DMS153 (cell line): ENCODE data around the gene L1CAM.

ENCODE experiments used
- DNase-seq: peaks from one replicate; lab custom pipeline; 2025; lab: John Stamatoyannopoulos, UW

L1CAM gene

GRCh38 chrX:153903991-153904957, 18.3 kb upstream of the L1CAM start, which contains the start of gene AVPR2:
Gene AVPR2 (plus strand): TSS chrX:153904673. CDS start chrX:153905146, 473 bp downstream.
- no peak for DNase-seq

DNA sequence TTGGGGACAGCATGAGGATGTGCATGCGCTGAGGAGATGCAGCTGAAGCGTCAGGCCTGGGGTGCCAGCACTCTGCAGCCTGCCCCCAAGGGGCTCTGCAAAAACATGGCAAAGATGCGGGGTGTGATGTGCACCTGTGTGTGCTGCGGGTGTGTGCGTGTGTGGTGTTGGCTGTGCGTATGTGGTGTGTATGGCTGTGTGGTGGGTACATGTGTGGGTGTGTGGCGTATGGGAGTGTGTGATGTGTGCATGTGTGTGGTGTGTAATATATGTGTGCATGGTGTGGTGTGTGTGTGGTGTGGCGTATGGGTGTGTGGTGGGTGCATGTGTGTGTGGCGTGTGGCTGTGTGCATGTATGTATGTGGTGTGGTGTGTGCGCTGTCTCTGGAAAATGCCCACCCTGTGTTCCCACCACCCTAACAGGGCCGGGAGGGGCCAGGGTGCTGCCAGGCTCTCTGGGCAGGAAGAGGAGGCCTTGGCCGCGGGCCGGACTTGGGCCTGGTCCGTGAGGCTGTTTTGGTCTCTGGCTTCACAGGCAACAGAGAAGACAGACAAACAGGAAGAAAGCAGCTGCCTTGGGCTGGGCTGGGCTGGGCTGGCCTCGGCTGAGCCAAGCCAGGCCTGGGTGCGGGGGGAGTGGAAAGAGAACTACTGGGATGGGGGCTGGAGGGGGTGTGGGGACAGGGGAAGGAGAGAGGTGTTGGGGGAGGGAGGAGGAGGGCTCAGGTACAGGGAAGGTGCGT, 17.4 kb upstream of the L1CAM start:
- no peak for DNase-seq

DNA sequence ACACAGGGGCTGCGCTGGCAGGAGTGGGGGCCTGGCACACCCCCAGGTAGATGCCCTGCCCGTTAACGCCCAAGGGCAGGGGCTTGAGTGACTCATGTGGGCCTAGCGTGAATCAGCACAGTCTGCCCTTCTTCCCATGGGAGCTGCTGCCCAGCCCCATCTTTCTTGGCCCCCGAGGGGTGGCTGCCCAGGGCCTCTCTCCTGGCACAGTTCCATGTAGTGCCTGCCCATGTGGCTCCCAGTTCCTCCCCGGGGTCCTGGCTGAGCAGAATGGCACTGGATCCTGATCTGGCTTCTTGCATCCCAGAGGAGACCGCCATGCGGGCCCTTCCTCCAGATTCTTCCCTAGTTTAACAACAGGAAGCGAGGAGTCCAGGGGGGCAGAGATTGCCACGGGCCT, 16.4 kb upstream of the L1CAM start:
- no peak for DNase-seq

DNA sequence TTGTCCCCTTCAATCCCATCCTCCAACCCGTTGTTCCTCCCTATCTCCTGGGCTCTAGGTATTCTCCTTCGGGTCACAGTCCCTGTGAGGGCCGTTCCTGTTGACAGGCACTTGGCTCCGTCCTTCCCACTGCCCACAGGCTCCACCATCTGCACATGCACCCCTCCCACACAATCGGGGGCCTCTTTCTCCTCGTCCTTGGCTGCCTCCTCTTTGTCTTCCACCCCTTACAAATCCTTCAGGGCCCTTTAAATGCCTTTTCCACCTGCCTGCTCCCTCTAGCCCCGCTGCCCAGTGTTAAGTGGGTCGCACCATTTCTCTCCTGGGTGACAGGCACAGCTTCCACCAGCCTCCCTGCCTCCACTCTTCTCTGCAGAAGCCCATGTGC, 15.8 kb upstream of the L1CAM start:
- DNase-seq: no peak

- DNase-seq: peak; percentile 90
Measured at GRCh38 chrX:153900831-153901752, 15.1 kb upstream of the L1CAM start.

GRCh38 chrX:153897899-153898298, 11.9 kb upstream of the L1CAM start:
- DNase-seq: no peak

- peak; percentile 87 for DNase-seq
Measured at GRCh38 chrX:153889123-153889522, 3.1 kb upstream of the L1CAM start.

DNA sequence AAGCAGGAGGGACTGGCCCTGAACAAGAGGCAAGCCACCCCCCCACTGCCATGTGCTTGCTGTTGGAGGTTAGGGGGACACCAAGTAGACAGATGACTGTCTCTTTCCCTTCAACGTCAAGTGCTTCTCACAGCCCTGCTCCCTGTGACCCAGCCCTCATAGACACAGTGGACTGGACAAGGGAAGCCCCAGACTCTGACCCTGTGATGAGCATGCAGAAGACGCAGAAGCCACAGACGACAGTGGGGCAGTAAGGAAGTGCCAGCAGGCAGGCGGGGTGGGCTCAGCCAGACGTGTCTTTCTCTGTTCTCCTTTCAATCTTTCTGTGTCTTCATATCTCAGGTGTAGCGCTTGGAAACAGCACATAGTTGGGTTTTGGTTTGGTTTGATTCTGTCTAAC, 2.4 kb upstream of the L1CAM start:
- no peak for DNase-seq

GRCh38 chrX:153887385-153887784, 1.4 kb upstream of the L1CAM start:
- no peak for DNase-seq

DNA sequence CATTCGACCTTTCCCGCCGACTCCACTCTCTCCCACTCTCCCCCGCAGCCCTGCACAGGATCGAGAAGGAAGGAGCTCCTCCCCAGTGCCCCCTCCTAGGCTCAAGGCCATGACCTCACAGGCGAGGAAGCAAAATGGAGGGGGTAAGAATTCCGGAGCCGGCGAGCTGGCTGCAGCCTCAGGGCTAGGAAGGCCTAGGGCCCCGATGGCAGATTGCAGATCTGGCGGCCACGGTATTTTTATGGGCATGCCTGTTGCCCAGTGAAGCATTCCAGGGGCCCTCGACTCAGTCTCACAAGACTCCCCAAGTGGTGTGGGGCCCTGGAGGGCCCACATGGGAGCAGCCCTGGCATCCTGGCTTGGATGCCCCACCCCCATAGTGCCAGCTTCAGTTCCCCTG, 942 bp upstream of the L1CAM start:
- DNase-seq: no peak

GRCh38 chrX:153885208-153885787, 675 bp downstream of the L1CAM start:
- DNase-seq: no peak

- DNase-seq: no peak
Measured at GRCh38 chrX:153884590-153884989, 1.4 kb downstream of the L1CAM start.

- no peak for DNase-seq
Measured at GRCh38 chrX:153884136-153884535, 1.8 kb downstream of the L1CAM start.

DNA sequence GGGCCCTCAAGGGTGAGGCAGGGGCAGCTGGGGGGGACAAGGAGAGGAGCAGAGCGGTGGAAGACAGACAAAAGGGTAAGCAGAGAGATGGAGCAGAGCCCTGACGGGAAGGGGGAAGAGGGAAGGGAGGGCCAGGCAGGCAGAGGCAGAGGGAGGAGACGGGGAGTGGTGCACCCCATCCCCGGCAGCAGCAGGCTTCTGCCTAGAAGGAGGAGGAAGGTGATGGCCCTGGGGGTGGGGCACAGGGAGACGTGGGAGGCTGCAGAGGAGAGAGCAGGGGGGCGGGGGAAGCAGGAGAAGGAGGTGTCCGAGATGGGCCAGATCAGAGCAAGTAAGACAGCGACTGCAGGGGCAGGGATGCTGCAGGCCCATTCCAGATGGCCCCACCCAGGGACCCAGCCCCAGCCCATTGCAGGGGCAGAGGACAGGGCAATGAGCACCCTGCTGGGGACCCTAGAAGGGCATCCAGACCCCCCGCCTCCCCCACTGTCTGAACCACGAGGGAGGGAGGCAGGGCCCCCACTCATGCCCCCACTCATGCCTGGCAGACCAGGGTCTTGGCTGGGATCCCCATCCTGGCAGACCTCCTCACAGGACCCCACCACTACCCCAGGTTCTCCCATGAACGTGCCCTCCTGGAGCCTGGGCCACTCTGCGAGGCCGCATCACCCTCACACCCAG, 2.7 kb downstream of the L1CAM start:
- no peak for DNase-seq

GRCh38 chrX:153882557-153882956, 3.4 kb downstream of the L1CAM start:
- no peak for DNase-seq

DNA sequence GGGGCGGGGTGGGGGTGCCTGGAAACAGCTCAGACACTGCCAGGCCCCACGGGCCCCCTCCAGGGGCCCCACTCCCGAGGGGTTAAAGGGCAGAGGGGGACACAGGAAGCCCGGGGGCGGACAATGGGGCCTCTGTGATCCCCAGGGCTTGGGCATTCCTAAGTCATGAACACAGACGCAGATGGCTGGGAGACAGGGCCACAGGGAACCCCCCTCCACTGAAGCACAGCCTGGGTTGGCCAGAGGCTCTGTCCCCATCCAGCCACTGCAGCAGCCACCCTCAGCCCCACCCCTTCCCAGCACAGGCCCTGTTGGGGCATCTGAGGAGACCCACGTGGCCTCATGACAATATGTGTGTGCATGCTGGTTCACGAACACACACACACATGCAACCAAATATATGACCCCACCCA, 3.9 kb downstream of the L1CAM start:
- no peak for DNase-seq

DNA sequence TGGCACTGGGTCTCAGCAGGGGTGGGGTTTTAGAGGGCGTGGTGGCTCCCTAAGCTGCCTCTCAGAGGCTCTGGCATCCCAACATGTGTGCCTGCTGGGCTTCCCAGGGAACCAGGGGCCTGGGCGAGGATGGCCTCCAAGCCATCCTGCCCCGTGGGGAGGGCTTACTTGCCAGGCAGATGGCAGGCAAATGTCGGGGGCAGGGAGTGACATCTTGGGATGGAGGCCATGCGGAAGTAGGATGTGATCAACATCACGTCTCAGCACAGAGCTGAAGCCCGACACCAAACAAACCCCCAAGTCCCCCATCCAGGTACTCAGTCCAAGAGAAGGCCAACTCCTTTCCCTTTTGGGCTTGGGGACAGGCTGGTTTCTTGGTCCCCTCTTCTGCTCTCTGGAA, 4.7 kb downstream of the L1CAM start:
- no peak for DNase-seq

DNA sequence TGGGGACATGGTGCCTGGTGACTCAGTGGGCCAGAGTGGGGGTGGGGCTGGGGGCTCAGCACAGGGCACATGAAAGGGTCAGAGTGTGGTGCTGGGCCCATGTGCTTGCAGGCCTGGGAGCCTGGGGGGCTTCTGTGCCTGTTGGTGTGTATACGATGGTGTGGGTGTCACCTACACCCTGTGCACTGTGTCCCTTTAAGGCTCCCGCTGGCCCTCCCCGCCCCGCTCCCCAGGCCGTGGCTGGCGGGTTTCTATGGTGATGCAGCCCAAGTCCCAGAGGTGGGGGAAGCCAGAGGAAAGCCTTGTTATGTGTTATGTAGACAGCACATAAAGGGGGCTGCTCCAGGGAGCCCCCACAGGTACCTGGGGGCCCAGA, 5.5 kb downstream of the L1CAM start:
- no peak for DNase-seq

GRCh38 chrX:153879741-153880439, 6.1 kb downstream of the L1CAM start:
- DNase-seq: no peak

DNA sequence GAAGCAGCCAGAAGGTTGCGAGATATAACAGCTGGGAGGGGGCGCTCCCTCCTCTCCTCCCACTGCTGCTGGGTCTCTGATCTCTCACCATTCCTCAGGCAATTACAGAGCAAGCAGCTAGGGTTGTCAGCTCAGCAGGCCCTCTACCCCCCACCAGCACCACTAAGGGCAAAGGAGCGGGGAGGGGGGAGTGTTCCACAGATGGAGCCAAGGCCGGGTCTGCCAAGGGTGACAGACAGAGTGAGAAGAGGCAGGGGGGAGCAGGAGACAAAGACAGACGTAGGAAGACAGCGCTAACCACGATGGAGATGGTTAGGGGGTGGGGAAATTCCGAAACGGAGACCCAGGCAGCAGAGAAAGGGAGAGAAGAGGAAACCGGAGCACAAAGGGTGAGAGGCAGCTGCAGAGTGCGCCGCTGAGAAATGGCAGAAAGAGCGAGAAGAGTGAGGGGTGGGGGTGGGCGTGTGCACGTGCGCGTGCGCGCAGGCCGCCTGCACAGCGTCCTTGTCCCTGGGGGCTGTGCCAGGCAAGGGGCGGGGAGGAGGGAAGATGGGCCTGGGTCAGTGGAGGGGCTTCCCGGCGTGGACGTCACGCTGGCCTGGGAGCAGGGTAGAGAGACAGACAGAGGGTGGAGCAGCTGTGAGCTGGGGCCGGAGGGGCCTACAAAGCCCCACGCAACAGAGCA, 6.9 kb downstream of the L1CAM start:
- no peak for DNase-seq
